DND-41 (cell line): ENCODE measurements around the gene EMCN.

Experiments
- CTCF ChIP-seq: IDR thresholded peaks from 2 replicates; pipeline ENCODE4 v1.5.1; 2012; ENCODE audit warnings: borderline replicate concordance, low read length, moderate library complexity, mild to moderate bottlenecking; ENCODE audit not compliant: poor library complexity, severe bottlenecking; ENCODE audit errors: extremely low read depth
- EZH2 ChIP-seq: IDR thresholded peaks from 3 replicates; pipeline ENCODE4 v1.6.1; 2012; ENCODE audit warnings: borderline replicate concordance, low read depth, mild to moderate bottlenecking, moderate library complexity, low read length, inconsistent platforms; ENCODE audit not compliant: severe bottlenecking

- TF ChIP-seq CTCF (no peak), EZH2 (no peak)
Measured at GRCh38 chr4:100466501-100466900, 51.3 kb downstream of the EMCN start.
